Activated naive CD4-positive, alpha-beta T cell treated with anti-CD3 and anti-CD28 coated beads for 36 hours (primary cell): ENCODE data around the gene MAP3K3. TPM values are rescaled to one million over a fixed set of nuclear protein-coding genes. Genes with fewer than 3 reads are reported as not detected.
"Not testable (repeated sequence)": the region's sequence is repeated elsewhere in the genome, so short reads cannot be mapped to it uniquely, and the experiment has no call there.

Source experiments
- CTCF ChIA-PET: fragments of 350-600 bp; sonication (Branson Sonifier 250); formaldehyde crosslinking; loops from one replicate; lab custom pipeline; 2021; ENCODE audit warnings: antibody characterized with exemption; lab: Charles Lee
- DNase-seq: peaks from one replicate; pipeline ENCODE4 v3.0.0-alpha.2; 2020
- H3K27ac Mint-ChIP-seq: one replicate; pipeline ENCODE4 v1.8.0; 2021; ENCODE audit warnings: mild to moderate bottlenecking, mixed read lengths
- H3K27me3 Mint-ChIP-seq: one replicate; pipeline ENCODE4 v1.8.0; 2021; ENCODE audit warnings: low read depth, mixed read lengths
- H3K36me3 Mint-ChIP-seq: one replicate; pipeline ENCODE4 v1.8.0; 2021; ENCODE audit warnings: low read depth, mixed read lengths
- H3K4me1 Mint-ChIP-seq: one replicate; pipeline ENCODE4 v1.8.0; 2021; ENCODE audit warnings: low read depth, mixed read lengths
- H3K4me3 Mint-ChIP-seq: one replicate; pipeline ENCODE4 v1.8.0; 2021; ENCODE audit warnings: mild to moderate bottlenecking, moderate library complexity, mixed read lengths
- H3K9me3 Mint-ChIP-seq: one replicate; pipeline ENCODE4 v1.8.0; 2021; ENCODE audit warnings: mixed read lengths
- intact Hi-C: fragments of 100-400 bp; cut with micrococcal nuclease; formaldehyde crosslinking; loops from one replicate; pipeline ENCODE4 v1.15.1; 2023
- total RNA-seq, 2 experiments: library from RNA; stranded (reverse); gene quantifications; one replicate each; pipeline ENCODE4 v1.2.3, GENCODE V29; 2021

Gene MAP3K3
- total RNA-seq, 2 experiments from 2014 or later: 28.8 to 29.6 TPM

- CTCF ChIA-PET: interaction anchor here (2.0 kb wide), 1 partner anchor 11 kb away, joined by 5 read pairs; no protein-coding TSS in a partner anchor
- H3K27me3 Mint-ChIP-seq: no peaks in the 10 kb centered on the region
- peaks cover 37% of the 10 kb centered on the region for H3K36me3 Mint-ChIP-seq
- peaks cover 69% of the 10 kb centered on the region for H3K4me1 Mint-ChIP-seq
- peak overlapping the region; percentile 97 for H3K27ac Mint-ChIP-seq
- no peaks in the 10 kb centered on the region for H3K9me3 Mint-ChIP-seq
- H3K4me3 Mint-ChIP-seq: no peak overlapping the region
- no peak for DNase-seq
- intact Hi-C loops: no loop called here
Observed at GRCh38 chr17:63703556-63704258, 81.5 kb downstream of the MAP3K3 start.

GRCh38 chr17:63704259-63704576 is 82.0 kb downstream of the MAP3K3 start:
- no peaks in the 10 kb centered on the region for H3K9me3 Mint-ChIP-seq
- peaks cover 41% of the 10 kb centered on the region for H3K36me3 Mint-ChIP-seq
- no peak overlapping the region for H3K4me3 Mint-ChIP-seq
- H3K27ac Mint-ChIP-seq: no peak overlapping the region
- intact Hi-C loops: no loop called here
- DNase-seq: no peak
- no peaks in the 10 kb centered on the region for H3K27me3 Mint-ChIP-seq
- CTCF ChIA-PET: interaction anchor here (0.5 kb wide), 1 partner anchor 8 kb away, joined by 3 read pairs; no protein-coding TSS in a partner anchor
- H3K4me1 Mint-ChIP-seq: peaks cover 74% of the 10 kb centered on the region

- Mint-ChIP-seq H3K4me1 (peaks cover 80% of the 10 kb centered on the region), H3K4me3 (no peak overlapping the region), H3K36me3 (peaks cover 47% of the 10 kb centered on the region), H3K27ac (no peak overlapping the region), H3K9me3 (no peaks in the 10 kb centered on the region), H3K27me3 (no peaks in the 10 kb centered on the region)
- intact Hi-C loops: no loop called here
- DNase-seq: no peak
- CTCF ChIA-PET: no interaction called here
Observed at GRCh38 chr17:63704836-63705235, 82.6 kb downstream of the MAP3K3 start.

- CTCF ChIA-PET: interaction anchor here (0.7 kb wide), 1 partner anchor 286 kb away, joined by 3 read pairs; no protein-coding TSS in a partner anchor
- no peak overlapping the region for H3K4me3 Mint-ChIP-seq
- peak overlapping the region; percentile 84 for H3K27ac Mint-ChIP-seq
- H3K4me1 Mint-ChIP-seq: peaks cover 88% of the 10 kb centered on the region
- no peak for DNase-seq
- intact Hi-C loops: no loop called here
- no peaks in the 10 kb centered on the region for H3K27me3 Mint-ChIP-seq
- H3K36me3 Mint-ChIP-seq: peaks cover 55% of the 10 kb centered on the region
- no peaks in the 10 kb centered on the region for H3K9me3 Mint-ChIP-seq
Observed at GRCh38 chr17:63705657-63706056, 83.4 kb downstream of the MAP3K3 start.

- Mint-ChIP-seq H3K36me3 (peaks cover 50% of the 10 kb centered on the region), H3K27ac (peak overlapping the region; percentile 84), H3K27me3 (no peaks in the 10 kb centered on the region), H3K9me3 (no peaks in the 10 kb centered on the region), H3K4me3 (peak overlapping the region; percentile 24), H3K4me1 (peaks cover 84% of the 10 kb centered on the region)
- intact Hi-C loops: no loop called here
- DNase-seq: peak; percentile 22
- CTCF ChIA-PET: no interaction called here
Observed at GRCh38 chr17:63706336-63707082, 84.3 kb downstream of the MAP3K3 start.

- peaks cover 48% of the 10 kb centered on the region for H3K36me3 Mint-ChIP-seq
- no peaks in the 10 kb centered on the region for H3K27me3 Mint-ChIP-seq
- H3K4me1 Mint-ChIP-seq: peaks cover 79% of the 10 kb centered on the region
- H3K4me3 Mint-ChIP-seq: no peak overlapping the region
- CTCF ChIA-PET: interaction anchor here (0.8 to 1.0 kb wide), 2 partner anchors 31 to 33 kb away, joined by 3 read pairs; no protein-coding TSS in a partner anchor
- H3K9me3 Mint-ChIP-seq: no peaks in the 10 kb centered on the region
- intact Hi-C loops: no loop called here
- H3K27ac Mint-ChIP-seq: peak overlapping the region; percentile 84
- DNase-seq: peak; percentile 23
Observed at GRCh38 chr17:63707151-63707550, 84.9 kb downstream of the MAP3K3 start.

GRCh38 chr17:63709110-63709509 is 86.9 kb downstream of the MAP3K3 start:
- CTCF ChIA-PET: interaction anchor here (1.2 to 2.8 kb wide), 3 partner anchors 11 to 34 kb away, joined by 4 to 14 read pairs (median 9); no protein-coding TSS in a partner anchor
- H3K9me3 Mint-ChIP-seq: no peaks in the 10 kb centered on the region
- peak overlapping the region; percentile 57 for H3K27ac Mint-ChIP-seq
- no peak overlapping the region for H3K4me3 Mint-ChIP-seq
- intact Hi-C loops: no loop called here
- no peak for DNase-seq
- peaks cover 35% of the 10 kb centered on the region for H3K36me3 Mint-ChIP-seq
- no peaks in the 10 kb centered on the region for H3K27me3 Mint-ChIP-seq
- peaks cover 59% of the 10 kb centered on the region for H3K4me1 Mint-ChIP-seq

GRCh38 chr17:63714550-63715277 is 92.5 kb downstream of the MAP3K3 start:
- Mint-ChIP-seq H3K4me1 (peaks cover 10% of the 10 kb centered on the region), H3K36me3 (peaks cover 12% of the 10 kb centered on the region), H3K27ac (no peak overlapping the region), H3K9me3 (no peaks in the 10 kb centered on the region), H3K4me3 (no peak overlapping the region), H3K27me3 (no peaks in the 10 kb centered on the region)
- DNase-seq: no peak
- intact Hi-C loops: no loop called here
- CTCF ChIA-PET: interaction anchor here (0.9 to 1.7 kb wide), 4 partner anchors 12 to 289 kb away, joined by 3 to 5 read pairs (median 3); no protein-coding TSS in a partner anchor

GRCh38 chr17:63716426-63716825 is 94.2 kb downstream of the MAP3K3 start:
- Mint-ChIP-seq H3K9me3 (no peaks in the 10 kb centered on the region), H3K4me1 (no peaks in the 10 kb centered on the region), H3K27me3 (no peaks in the 10 kb centered on the region), H3K27ac (no peak overlapping the region), H3K36me3 (peaks cover 3% of the 10 kb centered on the region), H3K4me3 (no peak overlapping the region)
- CTCF ChIA-PET: interaction anchor here (0.9 kb wide), 1 partner anchor 14 kb away, joined by 3 read pairs; no protein-coding TSS in a partner anchor
- intact Hi-C loops: no loop called here
- DNase-seq: no peak

- Mint-ChIP-seq H3K9me3 (no peaks in the 10 kb centered on the region), H3K4me3 (no peak overlapping the region), H3K4me1 (no peaks in the 10 kb centered on the region), H3K27me3 (no peaks in the 10 kb centered on the region), H3K36me3 (no peaks in the 10 kb centered on the region), H3K27ac (no peak overlapping the region)
- CTCF ChIA-PET: no interaction called here
- no peak for DNase-seq
- intact Hi-C loops: no loop called here
Observed at GRCh38 chr17:63718988-63719387, 96.8 kb downstream of the MAP3K3 start.

GRCh38 chr17:63720194-63720593 is 98.0 kb downstream of the MAP3K3 start:
- DNase-seq, intact Hi-C loops, H3K4me1 Mint-ChIP-seq, H3K9me3 Mint-ChIP-seq, H3K27ac Mint-ChIP-seq, H3K27me3 Mint-ChIP-seq, H3K4me3 Mint-ChIP-seq, H3K36me3 Mint-ChIP-seq: not testable (repeated sequence)
- CTCF ChIA-PET: interaction anchor here (0.7 to 1.2 kb wide), 4 partner anchors 10 to 241 kb away, joined by 3 to 8 read pairs (median 4); no protein-coding TSS in a partner anchor

- H3K4me1 Mint-ChIP-seq: peaks cover 3% of the 10 kb centered on the region
- H3K27me3 Mint-ChIP-seq: no peaks in the 10 kb centered on the region
- H3K27ac Mint-ChIP-seq: no peak overlapping the region
- peaks cover 10% of the 10 kb centered on the region for H3K36me3 Mint-ChIP-seq
- no peaks in the 10 kb centered on the region for H3K9me3 Mint-ChIP-seq
- intact Hi-C loops: no loop called here
- H3K4me3 Mint-ChIP-seq: no peak overlapping the region
- CTCF ChIA-PET: no interaction called here
- DNase-seq: no peak
Observed at GRCh38 chr17:63722403-63722802, 100.2 kb downstream of the MAP3K3 start.
